Smooth muscle cell of the brain vasculature (primary cell): Measurements from ENCODE around the gene LIX1L.
"Not testable (repeated sequence)": the region's sequence is repeated elsewhere in the genome, so short reads cannot be mapped to it uniquely, and the experiment has no call there.

Source experiments
- DNase-seq: peaks from one replicate; pipeline ENCODE4 v3.0.0-alpha.2; 2012; ENCODE audit warnings: low read depth, low spot score

The LIX1L gene

DNA sequence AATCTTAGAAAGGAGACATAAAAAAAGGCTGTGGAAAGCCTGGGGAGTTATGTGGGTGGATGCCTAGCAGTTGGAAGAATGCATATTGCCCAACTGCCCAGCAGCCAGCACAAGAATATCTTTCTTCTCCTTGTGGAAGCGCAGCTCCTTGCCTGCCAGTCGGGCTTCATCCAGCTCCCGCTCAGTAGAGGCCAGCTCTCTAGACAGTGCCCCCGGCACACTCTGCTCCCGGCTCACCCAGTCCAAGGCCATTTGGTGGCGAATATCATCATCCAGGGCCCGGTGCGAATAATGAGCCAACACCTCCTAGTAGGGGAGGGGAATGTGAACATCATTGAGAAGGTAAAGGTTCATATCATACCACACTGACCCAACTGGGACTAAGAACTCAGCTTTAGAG lies 21.6 kb downstream of the LIX1L start:
- no peak for DNase-seq

DNA sequence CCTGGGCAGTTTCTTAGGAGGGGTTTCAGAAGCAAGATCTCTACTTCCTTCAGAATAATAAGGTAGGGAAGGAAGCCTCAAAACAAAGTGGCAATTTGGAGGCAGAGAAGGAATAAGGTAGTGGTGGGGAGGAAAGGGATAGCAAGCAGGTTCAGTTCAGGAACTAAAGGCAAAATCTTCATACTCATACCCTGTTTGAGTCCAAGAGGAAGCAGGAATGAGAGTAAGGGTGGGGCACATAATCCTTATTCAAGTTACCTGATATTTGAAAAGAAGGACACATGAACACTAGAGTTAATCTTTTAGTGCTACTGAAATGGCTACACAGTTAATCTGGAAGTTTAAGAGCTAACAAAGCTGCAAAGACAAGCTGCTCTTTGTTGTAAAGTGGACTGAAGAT lies 22.1 kb downstream of the LIX1L start:
- no peak for DNase-seq

DNA sequence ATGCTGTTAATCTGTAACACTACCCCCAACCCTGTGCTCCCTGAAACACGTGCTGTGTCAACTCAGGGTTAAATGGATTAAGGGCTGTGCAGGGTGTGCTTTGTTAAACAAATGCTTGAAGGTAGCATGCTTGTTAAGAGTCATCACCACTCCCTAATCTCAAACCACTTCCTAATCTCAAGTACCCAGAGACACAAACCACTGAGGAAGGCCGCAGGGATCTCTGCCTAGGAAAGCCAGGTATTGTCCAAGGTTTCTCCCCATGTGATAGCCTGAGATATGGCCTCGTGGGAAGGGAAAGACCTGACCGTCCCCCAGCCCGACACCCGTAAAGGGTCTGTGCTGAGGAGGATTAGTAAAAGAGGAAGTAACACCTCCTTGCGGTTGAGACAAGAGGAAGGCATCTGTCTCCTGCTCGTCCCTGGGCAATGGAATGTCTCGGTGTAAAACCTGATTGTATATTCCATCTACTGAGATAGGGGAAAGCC lies 25.3 kb downstream of the LIX1L start:
- not testable (repeated sequence) for DNase-seq

DNA sequence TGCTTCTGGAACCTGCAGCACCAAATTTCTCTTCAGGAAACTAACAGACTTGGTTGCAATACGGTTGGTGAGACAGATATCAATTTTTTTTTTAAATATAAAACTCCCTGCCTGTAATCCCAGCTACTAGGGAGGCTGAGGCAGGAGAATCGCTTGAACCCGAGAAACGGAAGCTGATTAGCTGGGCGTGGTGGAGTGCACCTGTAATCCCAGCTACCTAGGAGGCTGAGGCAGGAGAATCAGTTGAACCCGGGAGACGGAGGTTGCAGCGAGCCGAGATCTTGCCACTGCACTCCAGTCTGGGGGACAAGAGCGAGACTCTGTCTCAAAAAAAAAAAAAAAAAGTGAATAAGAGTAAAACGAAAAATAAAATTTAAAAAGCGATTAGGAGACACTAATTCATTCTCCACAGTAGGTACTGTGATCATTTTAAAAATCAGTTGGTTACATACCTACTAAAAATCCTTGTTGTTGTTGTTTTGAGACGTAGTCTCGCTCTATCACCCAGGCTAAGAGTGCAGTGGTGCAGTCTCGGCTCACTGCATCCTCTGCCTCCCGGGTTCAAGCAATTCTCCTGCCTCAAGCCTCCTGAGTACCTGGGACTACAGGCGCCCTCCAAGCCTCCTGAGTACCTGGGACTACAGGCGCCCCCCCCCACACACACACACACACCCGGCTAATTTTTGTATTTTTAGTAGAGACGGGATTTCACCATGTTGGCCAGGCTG lies 29.7 kb downstream of the LIX1L start:
- no peak for DNase-seq

DNA sequence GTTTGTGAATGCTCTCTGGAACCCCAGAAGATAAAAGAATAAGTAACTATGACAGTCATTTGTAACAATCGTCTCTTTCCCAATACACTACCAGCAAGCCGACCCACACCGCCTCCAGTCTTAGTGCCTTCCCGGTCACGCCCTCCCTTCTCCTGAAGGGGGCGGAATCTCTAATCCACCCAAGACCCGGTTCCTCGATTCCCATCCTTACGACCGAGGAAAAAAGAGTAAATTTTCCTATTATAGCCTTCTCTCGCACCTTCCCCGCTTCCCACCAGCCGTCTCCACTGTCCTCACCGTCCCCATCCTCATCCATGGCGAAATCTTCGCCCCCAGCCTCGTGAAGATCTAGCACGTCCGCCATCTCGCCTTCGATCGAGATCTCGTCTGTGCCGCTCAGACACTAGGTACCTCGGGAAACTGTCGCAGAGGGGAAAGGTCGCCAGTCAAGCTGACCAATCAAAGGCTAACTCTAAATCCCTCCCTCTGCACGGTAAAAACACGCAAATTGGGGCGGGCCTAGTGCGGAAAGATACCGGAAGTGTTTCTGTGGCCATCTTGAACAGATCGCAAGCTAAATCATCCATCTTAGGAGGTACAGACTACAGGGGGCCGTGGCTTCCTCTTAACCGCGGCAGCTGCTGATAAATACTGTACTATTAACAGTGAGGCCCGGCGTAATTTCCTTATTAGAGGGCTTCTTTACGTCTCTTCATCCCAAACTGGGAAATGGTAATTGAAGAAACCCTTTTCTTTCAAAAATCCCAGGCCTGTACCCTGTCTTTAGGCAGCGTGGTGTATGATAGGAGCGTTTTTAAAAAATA lies 30.5 kb downstream of the LIX1L start, which contains the start of gene RBM8A:
Gene RBM8A (minus strand): TSS at position 422 of the 824 bp plus-strand sequence. CDS start 58 bp downstream, at position 364.
- DNase-seq, result peak; percentile 99

DNA sequence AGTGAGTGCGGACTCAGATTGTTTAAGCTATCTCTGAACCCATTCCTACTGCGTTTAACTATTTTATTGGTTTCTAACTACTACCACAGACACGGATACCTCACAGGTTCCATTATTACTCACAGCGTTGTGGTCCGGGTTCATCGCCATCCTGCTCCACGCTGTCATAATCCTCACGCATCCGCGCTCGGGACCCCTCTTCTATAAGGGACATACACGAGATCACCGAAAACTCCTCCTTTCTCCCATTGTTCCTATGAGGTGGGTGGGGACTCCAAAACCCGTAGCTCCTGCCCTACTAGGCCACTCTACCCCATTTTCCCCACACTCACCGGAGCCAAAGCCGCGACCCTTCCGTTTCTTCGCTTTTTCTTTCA lies 31.1 kb downstream of the LIX1L start:
- no peak for DNase-seq

DNA sequence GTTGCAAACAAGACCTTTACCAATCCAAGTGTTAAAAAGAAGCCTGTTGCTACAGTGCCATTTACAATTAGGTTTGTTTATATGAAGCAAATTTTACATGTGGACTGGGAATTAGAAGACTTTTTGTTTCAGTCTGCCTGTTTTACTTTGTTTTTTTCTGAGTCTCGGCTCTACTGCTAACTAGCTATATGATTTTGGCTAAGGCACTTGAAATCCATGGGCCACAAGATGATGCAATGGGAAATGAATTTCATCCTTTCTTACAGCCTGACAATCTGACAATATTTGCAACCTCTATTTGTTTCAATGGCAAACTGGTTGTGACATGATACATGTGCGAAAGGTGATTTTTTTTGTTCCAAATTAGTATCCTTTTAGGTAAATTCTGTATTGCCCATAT lies 35.6 kb downstream of the LIX1L start:
- DNase-seq, result no peak

DNA sequence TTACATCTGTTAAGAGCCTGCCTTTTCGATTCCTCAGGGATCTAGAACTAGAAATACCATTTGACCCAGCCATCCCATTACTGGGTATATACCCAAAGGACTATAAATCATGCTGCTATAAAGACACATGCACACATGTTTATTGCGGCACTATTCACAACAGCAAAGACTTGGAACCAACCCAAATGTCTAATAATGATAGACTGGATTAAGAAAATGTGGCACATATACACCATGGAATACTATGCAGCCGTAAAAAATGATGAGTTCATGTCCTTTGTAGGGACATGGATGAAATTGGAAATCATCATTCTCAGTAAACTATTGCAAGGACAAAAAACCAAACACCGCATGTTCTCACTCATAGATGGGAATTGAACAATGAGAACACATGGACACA lies 37.5 kb downstream of the LIX1L start:
- DNase-seq, result not testable (repeated sequence)

DNA sequence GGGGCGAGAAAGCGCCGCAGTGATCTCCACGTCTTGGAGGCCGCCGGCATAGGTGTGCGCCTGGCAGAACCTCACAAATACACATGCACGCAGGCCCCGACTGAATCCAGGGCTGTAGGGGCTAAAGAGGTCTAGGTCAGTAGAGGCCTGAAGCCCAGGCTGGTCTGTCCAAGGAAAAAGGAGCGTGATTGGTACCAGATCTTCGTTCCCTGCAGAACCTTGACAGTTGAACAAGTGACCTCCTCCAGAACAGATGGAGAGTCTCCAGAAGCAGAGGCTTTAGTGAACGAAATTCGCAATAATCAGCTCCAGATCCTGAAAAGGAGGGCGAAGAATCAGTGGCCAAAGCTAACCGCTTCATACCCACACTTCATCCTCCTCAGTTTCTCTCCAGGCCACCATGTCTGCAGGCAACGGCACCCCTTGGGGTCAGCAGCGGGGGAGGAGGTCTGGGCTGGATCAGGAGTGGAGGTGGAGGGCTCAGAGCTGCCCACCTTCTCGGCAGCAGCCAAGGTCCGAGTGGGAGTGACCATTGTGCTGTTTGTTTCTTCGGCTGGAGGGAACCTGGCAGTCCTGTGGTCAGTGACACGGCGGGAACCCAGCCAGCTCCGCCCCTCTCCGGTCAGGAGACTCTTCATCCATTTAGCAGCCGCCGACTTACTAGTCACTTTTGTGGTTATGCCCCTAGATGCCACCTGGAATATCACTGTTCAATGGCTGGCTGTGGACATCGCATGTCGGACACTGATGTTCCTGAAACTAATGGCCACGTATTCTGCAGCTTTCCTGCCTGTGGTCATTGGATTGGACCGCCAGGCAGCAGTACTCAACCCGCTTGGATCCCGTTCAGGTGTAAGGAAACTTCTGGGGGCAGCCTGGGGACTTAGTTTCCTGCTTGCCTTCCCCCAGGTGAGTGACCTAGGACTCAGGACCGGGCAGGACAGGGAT lies 38.6 kb downstream of the LIX1L start:
- no peak for DNase-seq

DNA sequence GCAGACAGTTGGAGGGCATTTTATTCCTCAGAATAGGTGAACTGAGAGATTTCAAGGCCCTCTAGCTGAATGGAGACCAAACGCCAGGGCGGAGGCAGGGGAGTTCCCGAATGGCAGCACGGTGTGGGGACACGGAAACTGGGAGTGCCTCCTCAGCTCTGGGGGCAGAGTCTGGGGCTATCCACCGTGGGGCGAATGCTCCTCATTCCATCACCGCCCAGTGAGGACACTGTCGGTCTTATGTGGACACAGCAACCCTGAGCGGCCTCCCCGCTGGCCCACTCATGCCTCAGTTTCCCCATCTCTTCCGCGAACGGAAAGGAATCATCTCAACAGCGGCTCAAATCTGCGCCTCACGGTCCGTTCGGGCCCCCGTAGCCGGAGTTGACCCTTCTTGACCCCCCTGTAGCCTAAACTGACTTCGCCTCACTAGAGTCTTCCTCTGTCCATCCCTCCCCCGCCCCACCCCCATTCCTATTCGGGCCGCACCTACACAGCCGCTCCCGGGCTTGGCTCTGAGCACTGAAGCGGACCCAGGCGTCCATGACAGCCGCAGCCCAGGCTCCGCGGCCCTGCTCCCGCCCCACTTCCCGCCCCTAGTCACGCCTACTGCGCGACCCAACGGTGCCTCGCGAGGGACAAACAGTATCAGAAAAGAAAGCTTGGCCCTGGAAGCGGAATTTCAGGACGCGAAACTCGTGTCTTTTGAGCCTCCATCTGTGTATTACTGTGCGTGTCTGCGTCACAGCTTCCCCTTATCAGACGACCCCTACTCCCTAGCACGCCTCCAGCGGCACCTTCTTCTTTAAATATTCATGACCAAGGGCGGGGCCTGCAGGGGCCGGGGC lies 39.4 kb downstream of the LIX1L start, which contains the start of gene PEX11B:
Gene PEX11B (minus strand): TSS at position 574 of the 848 bp plus-strand sequence. CDS start 29 bp downstream, at position 545.
- DNase-seq, result peak; percentile 88

DNA sequence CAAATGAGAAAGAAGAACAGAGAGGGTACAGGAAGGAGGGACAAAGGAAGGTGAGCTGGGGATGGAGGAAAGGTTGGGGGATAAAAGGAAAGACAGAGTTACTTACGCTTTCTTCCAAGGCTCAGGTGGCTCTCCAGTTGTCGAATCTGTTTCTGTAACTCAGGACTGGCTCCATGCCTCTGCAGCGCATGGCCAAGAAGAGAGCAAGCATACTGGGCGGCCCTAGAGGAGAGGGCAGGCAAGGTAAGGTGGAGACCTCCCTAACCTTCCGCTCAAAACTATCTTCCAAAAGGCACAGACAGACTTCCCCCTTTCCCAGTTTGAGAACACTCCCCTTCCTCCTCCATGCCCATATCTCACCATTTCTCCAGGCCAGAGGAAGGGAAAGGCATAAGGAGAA lies 40.2 kb downstream of the LIX1L start:
- DNase-seq, result no peak

DNA sequence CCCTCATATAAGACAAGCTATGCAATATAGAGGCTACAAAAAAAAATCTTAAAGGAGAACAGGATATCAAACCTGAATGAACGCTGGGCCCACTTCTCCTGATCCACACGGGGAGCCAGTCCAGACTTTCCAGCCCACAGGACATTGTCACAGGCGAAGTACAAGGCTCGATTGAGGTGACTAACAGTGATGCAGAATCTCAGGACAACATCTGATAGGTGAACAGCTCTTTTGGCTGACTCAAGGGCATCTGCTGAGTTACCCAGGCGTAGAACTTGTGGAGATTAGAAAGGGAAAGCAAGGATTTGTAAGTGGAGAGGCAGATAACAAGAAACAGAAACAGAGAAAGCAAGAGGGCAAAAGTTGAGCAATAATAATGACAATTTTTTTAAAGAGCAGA lies 41.1 kb downstream of the LIX1L start:
- no peak for DNase-seq

DNA sequence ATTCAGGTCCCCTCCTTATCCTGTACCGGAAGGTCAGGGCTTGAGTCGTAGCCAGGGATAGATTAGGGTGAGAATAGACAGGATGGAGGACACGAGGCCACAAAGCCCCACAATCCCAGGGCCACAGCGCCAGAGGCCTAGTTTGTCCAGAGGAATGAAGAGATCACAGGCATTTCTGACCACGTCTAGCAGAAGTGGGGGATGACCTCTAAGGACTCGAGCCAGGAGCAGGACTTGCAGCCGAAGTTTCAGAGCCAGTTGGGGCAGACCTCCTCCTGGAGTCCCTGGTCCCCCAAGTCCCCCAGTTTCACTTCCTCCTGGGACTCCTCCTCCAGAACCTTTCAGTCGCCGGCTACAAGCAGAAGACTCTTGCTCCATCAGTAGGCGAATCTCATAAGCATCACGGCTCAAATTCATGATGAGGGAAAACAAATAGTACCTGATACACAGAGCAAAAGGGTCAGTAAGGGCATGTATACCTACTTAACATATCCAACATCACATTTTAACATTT lies 45.6 kb downstream of the LIX1L start:
- no peak for DNase-seq

DNA sequence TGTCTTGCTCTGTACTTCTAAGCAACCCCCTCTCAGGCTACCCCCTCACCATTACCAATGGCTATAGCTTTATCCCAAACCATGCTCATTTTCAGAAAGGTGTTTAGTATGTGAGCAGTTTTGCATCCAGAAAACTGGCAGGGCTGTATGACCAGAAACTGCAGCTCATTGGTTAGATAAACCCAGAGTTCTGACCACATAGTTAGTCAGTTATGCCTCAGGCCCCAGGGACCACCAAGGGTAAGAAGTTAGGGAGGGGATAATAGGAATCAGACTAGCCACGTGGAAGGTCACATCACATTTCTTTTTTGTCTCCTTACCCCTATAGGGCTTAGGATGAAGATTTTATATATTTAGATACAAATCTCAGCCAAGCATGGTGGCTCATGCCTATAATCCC lies 49.2 kb downstream of the LIX1L start:
- DNase-seq, result no peak

DNA sequence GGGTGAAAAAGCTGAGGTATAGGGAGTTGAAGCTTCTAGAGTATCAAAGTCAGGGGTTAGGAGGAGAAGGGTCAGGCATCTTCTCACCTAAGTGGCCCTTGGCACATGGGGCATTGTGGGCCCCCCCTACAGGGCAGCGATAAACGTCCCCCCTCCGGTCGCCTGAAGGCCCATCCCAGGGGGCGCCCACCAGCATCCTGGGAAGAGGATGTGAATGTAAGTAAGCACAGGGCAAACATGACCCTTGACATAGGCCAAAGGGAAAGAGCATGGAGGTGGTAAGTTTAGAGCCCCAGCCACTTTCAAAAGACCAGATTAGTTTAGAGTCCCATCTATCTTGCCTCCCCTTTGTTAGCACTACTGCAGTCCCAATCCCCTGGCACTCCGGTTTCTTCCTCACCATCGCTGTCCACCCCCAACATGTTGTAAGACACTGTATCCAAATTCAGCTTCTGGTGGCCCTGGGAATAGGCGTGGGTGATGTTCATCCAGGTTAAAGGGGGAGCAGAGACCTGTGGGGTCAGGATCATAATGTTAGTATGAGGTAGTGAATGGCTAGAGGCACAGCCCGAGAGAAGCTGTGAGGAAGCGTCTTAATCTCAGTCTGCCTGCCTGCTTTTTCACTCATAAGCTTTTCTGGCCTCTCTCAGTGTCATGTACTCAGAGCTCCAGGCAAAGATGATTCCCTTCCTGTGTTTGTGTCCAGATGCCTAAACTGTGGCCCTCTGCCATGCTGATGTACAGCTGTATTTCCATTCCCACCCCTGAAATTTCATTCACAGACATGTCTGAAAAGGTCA lies 50.7 kb downstream of the LIX1L start:
- no peak for DNase-seq

DNA sequence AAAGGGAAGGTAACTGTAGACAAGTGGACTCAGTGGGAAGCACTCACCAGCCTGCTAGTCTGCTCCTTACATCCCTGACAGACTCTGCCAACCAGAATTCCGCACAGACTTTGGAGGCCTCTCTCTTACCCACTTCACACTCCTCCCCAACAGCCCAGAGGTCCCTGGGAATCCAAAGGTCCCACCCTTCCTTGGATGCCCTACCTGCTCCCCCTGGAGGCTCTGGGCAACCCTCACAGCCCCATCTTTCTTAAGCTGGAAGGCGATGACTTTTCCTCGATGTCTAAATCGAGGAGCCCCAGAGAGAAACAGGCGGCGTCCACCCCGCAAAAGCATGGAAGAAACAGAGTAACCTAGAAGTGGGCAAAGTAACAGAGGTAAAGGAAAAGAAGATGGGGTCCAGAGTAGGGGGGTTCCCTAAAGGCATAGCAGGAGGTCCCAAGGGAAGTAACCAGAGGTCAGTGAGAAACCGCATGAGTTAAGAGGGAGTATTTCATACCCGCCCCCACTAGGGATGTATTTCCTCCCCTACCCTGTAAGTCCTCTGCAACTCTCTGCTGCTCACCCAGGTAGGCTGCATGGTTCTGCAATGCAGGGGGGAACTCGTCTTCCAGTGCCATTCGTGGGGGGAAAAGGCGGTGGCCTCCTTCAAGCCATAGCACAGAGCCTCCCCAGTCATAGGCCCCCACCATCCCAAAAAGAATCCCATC lies 56.4 kb downstream of the LIX1L start:
- DNase-seq, result no peak

DNA sequence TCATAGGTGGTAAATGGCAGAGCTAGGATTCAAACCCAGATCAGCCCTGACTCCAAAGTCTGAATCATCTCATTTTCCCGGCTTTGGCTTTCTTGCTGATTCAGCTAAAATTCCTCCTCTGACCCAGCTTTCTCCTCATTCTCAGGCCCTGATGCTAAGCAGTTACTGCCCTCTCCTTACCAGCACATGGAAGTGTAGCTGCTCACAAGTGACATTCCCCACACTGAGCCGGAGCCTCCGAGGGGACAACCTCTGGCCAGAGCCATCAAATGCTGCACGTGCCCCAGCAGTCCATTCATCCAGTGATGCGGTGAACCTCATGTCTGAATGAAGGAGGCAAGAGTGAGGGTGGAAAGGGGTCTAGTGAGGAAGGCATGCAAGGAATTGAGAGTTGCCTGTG lies 59.1 kb downstream of the LIX1L start:
- no peak for DNase-seq

DNA sequence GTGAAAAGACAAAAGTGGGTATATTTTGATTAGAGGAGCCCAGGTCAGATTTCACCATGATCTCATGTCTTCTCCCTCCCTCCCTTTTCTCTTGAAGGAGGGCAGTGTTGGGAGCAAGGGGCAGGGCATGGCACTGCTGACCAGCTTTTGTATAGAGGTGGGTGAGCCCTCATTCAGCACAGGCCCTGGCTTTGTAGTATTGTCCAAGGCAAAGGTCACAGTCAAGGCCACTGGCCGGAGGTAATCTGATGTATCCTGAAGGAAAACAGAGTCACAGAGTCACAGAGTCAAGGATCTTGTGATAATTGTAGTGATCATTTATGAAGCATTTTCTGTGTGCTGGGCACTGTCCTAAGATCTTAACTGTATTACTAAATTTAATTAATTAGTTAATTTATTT lies 59.8 kb downstream of the LIX1L start:
- no peak for DNase-seq

DNA sequence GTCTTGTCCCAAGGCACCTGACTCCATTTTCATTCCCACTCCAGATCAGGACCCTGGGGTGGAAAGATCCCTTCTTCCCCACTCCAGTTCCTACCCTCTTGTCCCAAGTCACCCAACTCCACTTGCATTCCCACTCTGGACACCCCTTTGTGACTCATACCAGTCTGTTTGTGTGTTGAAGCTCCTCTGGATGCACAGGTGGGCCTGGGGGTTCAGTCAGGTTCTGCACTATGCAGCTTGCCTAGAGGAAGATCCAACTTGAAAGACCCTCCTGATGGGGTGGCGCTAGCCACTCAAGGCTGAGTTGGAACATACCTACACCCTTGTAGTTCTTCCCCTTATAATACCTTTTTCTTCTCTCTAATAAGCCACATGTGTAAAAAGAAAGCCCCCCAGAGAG lies 62.3 kb downstream of the LIX1L start:
- DNase-seq, result no peak
